ENCODE results near the gene TTLL12.
"Not testable (repeated sequence)": the region's sequence is repeated elsewhere in the genome, so short reads cannot be mapped to it uniquely, and the experiment has no call there.

Gene TTLL12

GRCh38 chr22:43152003-43152356 is 35.0 kb downstream of the TTLL12 start:
- ATAC-seq: peak; percentile 24 to 39

GRCh38 chr22:43151251-43152002 is 35.5 kb downstream of the TTLL12 start, which contains the start of gene TSPO:
TSS of gene TSPO (plus strand) at chr22:43151559. CDS start at chr22:43159239, 7,680 bp downstream.
- ATAC-seq: peak; percentile 60 to 63

GRCh38 chr22:43150731-43151206 is 36.2 kb downstream of the TTLL12 start:
- ATAC-seq: no peak

- no peak for ATAC-seq
These were observed 38.4 kb downstream of the TTLL12 start for GRCh38 chr22:43148581-43148980.

GRCh38 chr22:43147821-43148220 is 39.1 kb downstream of the TTLL12 start:
- no peak for ATAC-seq

- ATAC-seq: not testable (repeated sequence)
These were observed 40.6 kb downstream of the TTLL12 start for GRCh38 chr22:43146332-43146731.

GRCh38 chr22:43145371-43145770 is 41.6 kb downstream of the TTLL12 start:
- ATAC-seq: not testable (repeated sequence)

GRCh38 chr22:43144949-43145348 is 42.0 kb downstream of the TTLL12 start:
- no peak for ATAC-seq

- peak; percentile 92 to 96 for ATAC-seq
These were observed 43.9 kb downstream of the TTLL12 start, which contains the start of gene MCAT for GRCh38 chr22:43142880-43143562. TSS of gene MCAT (minus strand) at chr22:43143398. CDS start at chr22:43143348, 50 bp downstream.

GRCh38 chr22:43136801-43137200 is 50.1 kb downstream of the TTLL12 start:
- no peak for ATAC-seq

GRCh38 chr22:43136255-43136654 is 50.7 kb downstream of the TTLL12 start:
- peak in 1 of 2 donors; percentile 65 for ATAC-seq

- ATAC-seq: no peak
These were observed 51.4 kb downstream of the TTLL12 start for GRCh38 chr22:43135565-43135964.

GRCh38 chr22:43134553-43134952 is 52.4 kb downstream of the TTLL12 start:
- no peak for ATAC-seq

- no peak for ATAC-seq
These were observed 53.5 kb downstream of the TTLL12 start for GRCh38 chr22:43133401-43133800.

GRCh38 chr22:43131773-43132501 is 55.0 kb downstream of the TTLL12 start:
- no peak for ATAC-seq

GRCh38 chr22:43129426-43130425 is 57.2 kb downstream of the TTLL12 start:
- ATAC-seq: no peak

- no peak for ATAC-seq
These were observed 58.0 kb downstream of the TTLL12 start for GRCh38 chr22:43128928-43129424.

GRCh38 chr22:43128116-43128515 is 58.8 kb downstream of the TTLL12 start:
- ATAC-seq: no peak

GRCh38 chr22:43127166-43127908 is 59.6 kb downstream of the TTLL12 start:
- no peak for ATAC-seq

GRCh38 chr22:43126501-43127165 is 60.3 kb downstream of the TTLL12 start:
- peak in 1 of 2 donors; percentile 13 for ATAC-seq

All from activated CD4-positive, CD25-positive, alpha-beta regulatory T cell treated with anti-CD3 and anti-CD28 coated beads, Interleukin-2, amount 50 U/mL, for 24 hours (primary cell).